Smooth muscle cell (in vitro differentiated cells): ENCODE data around the gene OR2L8. TPM values are rescaled to one million over a fixed set of nuclear protein-coding genes. Genes with fewer than 3 reads are reported as not detected.

ENCODE experiments used
- DNase-seq: peaks from one replicate; lab custom pipeline; 2025; ENCODE audit not compliant: unreplicated experiment; lab: John Stamatoyannopoulos, UW
- H2AFZ ChIP-seq: fragments of 200-600 bp; sonication (generic); 2 replicates; pipeline ENCODE4 v1.6.0; 2016; ENCODE audit warnings: antibody characterized with exemption, low read depth, mild to moderate bottlenecking
- H3F3A ChIP-seq: fragments of 200-600 bp; sonication (generic); 2 replicates; pipeline ENCODE4 v1.6.0; 2017; ENCODE audit warnings: antibody characterized with exemption, low read depth
- H3K27ac ChIP-seq: fragments of 200-600 bp; sonication (generic); 2 replicates; pipeline ENCODE4 v1.5.1; 2016; ENCODE audit warnings: low read depth, mild to moderate bottlenecking
- H3K27me3 ChIP-seq: fragments of 200-600 bp; sonication (generic); 2 replicates; pipeline ENCODE4 v1.6.1; 2016; ENCODE audit warnings: low read depth, mild to moderate bottlenecking
- H3K36me3 ChIP-seq: fragments of 200-600 bp; sonication (generic); 2 replicates; pipeline ENCODE4 v1.5.1; 2016; ENCODE audit warnings: low read depth
- H3K4me1 ChIP-seq: fragments of 200-600 bp; sonication (generic); 2 replicates; pipeline ENCODE4 v1.5.1; 2016; ENCODE audit warnings: low read depth
- H3K4me2 ChIP-seq: fragments of 200-600 bp; sonication (generic); 2 replicates; pipeline ENCODE4 v1.6.0; 2016; ENCODE audit warnings: mild to moderate bottlenecking
- H3K4me3 ChIP-seq: fragments of 200-600 bp; sonication (generic); 2 replicates; pipeline ENCODE4 v1.5.1; 2016; ENCODE audit warnings: mild to moderate bottlenecking
- H3K79me2 ChIP-seq: fragments of 200-600 bp; sonication (generic); 2 replicates; pipeline ENCODE4 v1.6.0; 2016; ENCODE audit warnings: low read depth, mild to moderate bottlenecking
- H3K9ac ChIP-seq: fragments of 200-600 bp; sonication (generic); 2 replicates; pipeline ENCODE4 v1.6.0; 2016; ENCODE audit warnings: low read depth
- H3K9me3 ChIP-seq: fragments of 200-600 bp; sonication (generic); replicated peaks from 2 replicates; pipeline ENCODE4 v1.5.1; 2016; ENCODE audit warnings: low read depth
- H4K20me1 ChIP-seq: fragments of 200-600 bp; sonication (generic); 2 replicates; pipeline ENCODE4 v1.6.0; 2016; ENCODE audit warnings: low read depth
- WGBS: methylation state at CpG from one replicate; pipeline ENCODE4 v1.1.7; 2016; ENCODE audit warnings: low lambda C conversion rate; 5-methylcytosine and 5-hydroxymethylcytosine counted together
- polyA plus RNA-seq: library from polyadenylated mRNA; unstranded; fragments of >200 nt; fragmentation: Nextera tagmentation; extraction: Ambion mirVana; gene quantifications from 2 replicates; pipeline ENCODE4 v1.2.1, GENCODE V29; 2016
- total RNA-seq: library from RNA; depleted of rRNA; stranded (reverse); fragments of >200 nt; gene quantifications from 2 replicates; pipeline ENCODE4 v1.2.3, GENCODE V29; 2014
- TF ChIP-seq, protein P1 (sequence below): fragments of 200-600 bp; sonication (generic); IDR thresholded peaks from 2 replicates; pipeline ENCODE4 v1.5.1; 2017; ENCODE audit warnings: borderline replicate concordance, mild to moderate bottlenecking, antibody characterized with exemption; ENCODE audit not compliant: insufficient read depth, poor library complexity, severe bottlenecking

The OR2L8 gene
- total and polyA plus RNA-seq, 2 experiments from 2014 or later = not detected

DNA sequence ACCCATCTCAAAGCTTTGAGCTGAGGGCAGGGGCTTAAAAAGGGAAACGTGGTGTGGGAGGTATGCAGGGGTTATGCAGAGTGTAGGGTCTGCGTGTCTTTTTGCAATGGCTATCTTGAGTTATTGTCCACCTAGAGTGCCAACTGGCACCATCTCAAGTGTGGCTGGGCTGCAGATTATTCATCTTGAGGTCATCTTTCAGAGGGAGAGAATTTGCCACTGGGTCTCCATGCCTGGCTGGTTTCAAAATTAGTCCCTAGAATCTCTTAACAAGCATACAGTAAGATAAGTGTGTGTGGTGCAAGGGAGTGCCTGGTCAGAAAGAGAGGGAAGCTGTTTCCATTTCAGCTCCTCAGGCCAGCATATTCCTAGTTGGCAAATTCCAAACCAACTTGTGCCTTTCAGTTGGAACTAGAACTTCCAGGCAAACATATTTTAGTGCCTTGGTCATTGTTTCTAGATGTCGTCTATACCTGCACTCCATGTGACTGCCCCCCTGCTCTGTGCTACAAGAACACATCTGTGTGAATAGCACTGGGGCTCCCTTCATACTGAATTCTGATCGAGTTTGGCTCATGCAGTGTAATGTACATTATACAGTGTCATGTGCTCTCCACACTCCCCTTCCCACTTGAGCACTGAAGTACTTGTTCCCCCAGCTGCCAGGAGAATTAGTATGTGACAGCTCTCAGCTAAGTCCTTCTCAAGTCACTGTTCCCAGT, 33.6 kb upstream of the OR2L8 start:
- H2AFZ ChIP-seq = no peak overlapping the region
- H4K20me1 ChIP-seq = no peaks in the 10 kb centered on the region
- H3K36me3 ChIP-seq = no peaks in the 10 kb centered on the region
- H3K79me2 ChIP-seq = no peaks in the 10 kb centered on the region
- H3K27ac ChIP-seq = no peak overlapping the region
- TF ChIP-seq, protein P1, sequence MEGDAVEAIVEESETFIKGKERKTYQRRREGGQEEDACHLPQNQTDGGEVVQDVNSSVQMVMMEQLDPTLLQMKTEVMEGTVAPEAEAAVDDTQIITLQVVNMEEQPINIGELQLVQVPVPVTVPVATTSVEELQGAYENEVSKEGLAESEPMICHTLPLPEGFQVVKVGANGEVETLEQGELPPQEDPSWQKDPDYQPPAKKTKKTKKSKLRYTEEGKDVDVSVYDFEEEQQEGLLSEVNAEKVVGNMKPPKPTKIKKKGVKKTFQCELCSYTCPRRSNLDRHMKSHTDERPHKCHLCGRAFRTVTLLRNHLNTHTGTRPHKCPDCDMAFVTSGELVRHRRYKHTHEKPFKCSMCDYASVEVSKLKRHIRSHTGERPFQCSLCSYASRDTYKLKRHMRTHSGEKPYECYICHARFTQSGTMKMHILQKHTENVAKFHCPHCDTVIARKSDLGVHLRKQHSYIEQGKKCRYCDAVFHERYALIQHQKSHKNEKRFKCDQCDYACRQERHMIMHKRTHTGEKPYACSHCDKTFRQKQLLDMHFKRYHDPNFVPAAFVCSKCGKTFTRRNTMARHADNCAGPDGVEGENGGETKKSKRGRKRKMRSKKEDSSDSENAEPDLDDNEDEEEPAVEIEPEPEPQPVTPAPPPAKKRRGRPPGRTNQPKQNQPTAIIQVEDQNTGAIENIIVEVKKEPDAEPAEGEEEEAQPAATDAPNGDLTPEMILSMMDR = no peak
- H3K4me1 ChIP-seq = no peaks in the 10 kb centered on the region
- no peaks in the 10 kb centered on the region for H3F3A ChIP-seq
- no peak for DNase-seq
- H3K9ac ChIP-seq = no peak overlapping the region
- H3K4me2 ChIP-seq = no peak overlapping the region
- H3K9me3 ChIP-seq = peaks cover 18% of the 10 kb centered on the region
- WGBS = 55% methylated on average over 4 of the region's 4 CpGs
- H3K27me3 ChIP-seq = no peaks in the 10 kb centered on the region
- no peak overlapping the region for H3K4me3 ChIP-seq

DNA sequence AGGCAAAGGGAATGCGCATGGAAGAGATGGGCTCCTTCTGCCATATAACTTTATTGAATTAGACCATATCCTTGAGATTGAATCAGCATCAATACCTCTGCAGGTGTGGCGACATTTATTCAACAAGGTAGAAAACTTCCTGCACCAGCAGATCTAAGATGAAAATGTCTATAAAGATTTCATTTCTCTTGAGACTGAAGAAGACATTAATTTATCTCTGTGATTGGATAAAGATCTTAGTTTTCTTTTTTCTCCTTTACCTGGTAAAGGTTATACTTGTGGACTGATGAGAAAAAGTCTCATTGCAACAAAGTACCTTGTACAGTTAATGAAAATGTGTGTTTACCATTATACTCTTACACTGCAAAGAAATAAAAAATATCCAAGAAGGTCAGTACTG, 28.7 kb upstream of the OR2L8 start, which contains the start of gene OR2T8:
Gene OR2T8, plus strand, starts transcription at position 301 of the 400 bp plus-strand sequence. CDS start 766 bp downstream, outside the sequence.
- TF ChIP-seq, protein P1 = no peak

DNA sequence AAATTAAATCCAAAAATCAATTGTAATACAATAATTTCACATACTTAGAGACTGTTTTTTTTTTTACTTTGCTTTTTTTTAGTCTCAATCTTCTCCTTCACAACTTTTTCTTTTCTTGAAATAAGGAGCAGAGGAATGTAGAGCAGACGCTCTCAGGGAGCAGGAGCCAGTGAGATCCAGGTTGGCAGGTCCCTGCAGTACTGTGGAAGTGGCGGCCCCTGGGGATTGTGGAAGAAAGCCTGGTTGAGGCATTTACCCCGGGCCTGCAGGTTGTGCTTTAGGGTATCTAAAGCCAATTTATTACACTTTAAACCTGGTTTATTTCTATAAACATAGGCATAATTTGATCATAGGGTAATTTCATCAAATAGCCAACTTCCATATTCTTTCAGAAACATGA, 24.7 kb upstream of the OR2L8 start:
- Histone ChIP-seq H3K9me3 (peaks cover 23% of the 10 kb centered on the region), H3K79me2 (no peaks in the 10 kb centered on the region), H3K4me1 (no peaks in the 10 kb centered on the region), H4K20me1 (no peaks in the 10 kb centered on the region), H2AFZ (no peak overlapping the region), H3K9ac (no peak overlapping the region), H3K4me3 (no peak overlapping the region), H3F3A (no peaks in the 10 kb centered on the region), H3K27me3 (no peaks in the 10 kb centered on the region), H3K27ac (no peak overlapping the region), H3K4me2 (no peak overlapping the region), H3K36me3 (no peaks in the 10 kb centered on the region)
- no peak for DNase-seq
- WGBS = 72% methylated on average over 3 of the region's 3 CpGs
- TF ChIP-seq, protein P1 = no peak

More for the DNA sequence above, 28.7 kb upstream of the OR2L8 start, which contains the start of gene OR2T8:
- Histone ChIP-seq H3K36me3 (no peaks in the 10 kb centered on the region), H3K4me2 (no peak within 1 kb of the TSS), H3K27me3 (no peaks in the 10 kb centered on the region), H3K79me2 (no peaks in the 10 kb centered on the region), H3K27ac (no peak within 1 kb of the TSS), H3F3A (no peaks in the 10 kb centered on the region), H3K9ac (no peak within 1 kb of the TSS), H3K4me1 (no peaks in the 10 kb centered on the region), H3K4me3 (no peak within 1 kb of the TSS), H3K9me3 (peaks cover 21% of the 10 kb centered on the region), H4K20me1 (no peaks in the 10 kb centered on the region), H2AFZ (no peak within 1 kb of the TSS)
- DNase-seq = no peak
- whole genome bisulfite sequencing = 50% methylated on average over 2 of the region's 2 CpGs

DNA sequence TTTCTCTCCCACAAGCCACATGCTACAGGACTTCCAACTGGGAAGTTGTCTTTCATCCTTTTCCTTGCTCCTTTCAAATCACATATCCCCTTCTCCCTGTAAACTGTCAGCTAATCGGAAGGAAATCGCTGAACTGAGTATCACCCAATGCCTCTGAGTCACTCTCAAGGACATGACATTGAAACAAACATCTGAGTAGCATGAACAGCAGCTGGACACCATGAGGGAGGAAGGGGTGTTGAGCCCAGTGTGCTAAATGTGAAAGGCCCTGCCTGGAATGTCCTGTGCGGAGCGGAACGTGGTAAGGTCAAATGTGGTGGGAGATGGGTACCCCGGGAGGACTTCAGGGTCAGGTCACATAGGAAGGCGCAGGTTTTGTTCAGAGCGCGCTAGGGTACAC, 23.8 kb upstream of the OR2L8 start, which contains the start of gene OR2AJ1:
Gene OR2AJ1, plus strand, starts transcription at position 22 of the 400 bp plus-strand sequence. CDS start 8,880 bp downstream, outside the sequence.
- Histone ChIP-seq H3K79me2 (no peaks in the 10 kb centered on the region), H4K20me1 (no peaks in the 10 kb centered on the region), H2AFZ (no peak within 1 kb of the TSS), H3K4me2 (no peak within 1 kb of the TSS), H3F3A (no peaks in the 10 kb centered on the region), H3K4me1 (no peaks in the 10 kb centered on the region), H3K27me3 (no peaks in the 10 kb centered on the region), H3K27ac (no peak within 1 kb of the TSS), H3K9ac (no peak within 1 kb of the TSS), H3K36me3 (no peaks in the 10 kb centered on the region), H3K4me3 (no peak within 1 kb of the TSS), H3K9me3 (peaks cover 22% of the 10 kb centered on the region)
- TF ChIP-seq, protein P1 = no peak
- DNase-seq = no peak
- 85% methylated on average over 9 of the region's 9 CpGs for WGBS
